K562 (cell line): ENCODE results near the gene ZNF318. TPM values are rescaled to one million over a fixed set of nuclear protein-coding genes. Genes with fewer than 3 reads are reported as not detected.

Experiments
- ATAC-seq: fragments of 200-7000 bp; cut with Tn5 transposase; 3 replicates; pipeline ENCODE4 v1.9.1; 2020; ENCODE audit warnings: moderate library complexity
- BruUV-seq: library from RNA; stranded (reverse); fragments of 400-500 nt; replicated peaks from 2 replicates; lab custom pipeline; 2021; lab: Mats Ljungman, UMichigan
- CTCF ChIA-PET: fragments of 300-600 bp; formaldehyde crosslinking; extraction: SDS; loops from one replicate; lab custom pipeline; 2021; ENCODE audit warnings: low intra/inter-chr PET ratio; lab: Yijun Ruan, JAX
- POLR2A ChIA-PET: fragments of 300-600, 350-650 bp; sonication (Branson Sonifier 250); formaldehyde crosslinking; extraction: SDS; loops from one replicate; lab custom pipeline; 2021; ENCODE audit warnings: antibody characterized with exemption, inconsistent platforms; lab: Yijun Ruan, JAX
- DNase-seq, 4 experiments: peaks; one replicate each; pipeline versions ENCODE4 v3.0.0 to v3.0.0-alpha.2; 2011 to 2018; ENCODE audit warnings: low spot score in 3 of 4, mixed read lengths in 3 of 4; ENCODE audit errors: extremely low read depth in 1 of 4
- FAIRE-seq: peaks from 2 replicates; lab custom pipeline; 2011; peaks lifted over from hg19 to GRCh38; lab: Jason Lieb, UNC
- H2AFZ ChIP-seq: 2 replicates; pipeline ENCODE4 v1.6.0; 2011; ENCODE audit warnings: low read depth, low read length, control low read depth, inconsistent platforms
- H3K27ac ChIP-seq: fragments of 200-600 bp; 3 replicates; pipeline ENCODE4 v1.8.0; 2011; ENCODE audit warnings: low read depth, mild to moderate bottlenecking, control low read depth, inconsistent platforms, low read length, moderate library complexity, mixed read lengths; ENCODE audit errors: extremely low read depth
- H3K27me3 ChIP-seq, 2 experiments: fragments of 300-600 bp in 1 of 2; 2 replicates in 1 of 2; 3 replicates in 1 of 2; pipeline versions ENCODE4 v1.6.0 to v1.8.0; 2011; ENCODE audit warnings: inconsistent platforms in 2 of 2, low read length in 2 of 2, mild to moderate bottlenecking in 1 of 2, mixed read lengths in 1 of 2, moderate library complexity in 1 of 2; ENCODE audit not compliant: control insufficient read depth in 2 of 2, insufficient read depth in 2 of 2
- H3K36me3 ChIP-seq: fragments of 300-600 bp; 3 replicates; pipeline ENCODE4 v1.8.0; 2011; ENCODE audit warnings: mild to moderate bottlenecking, low read length, inconsistent platforms; ENCODE audit not compliant: control insufficient read depth, insufficient read depth
- H3K4me1 ChIP-seq, 2 experiments: fragments of 200-600 bp in 1 of 2; replicated peaks in 1 of 2; 2 replicates in 1 of 2; 3 replicates in 1 of 2; pipeline versions ENCODE4 v1.5.1 to v1.8.0; 2011; ENCODE audit warnings: inconsistent platforms in 2 of 2, low read length in 2 of 2, mild to moderate bottlenecking in 1 of 2, mixed read lengths in 1 of 2, moderate library complexity in 1 of 2; ENCODE audit not compliant: control insufficient read depth in 2 of 2, insufficient read depth in 2 of 2
- H3K4me2 ChIP-seq: 2 replicates; pipeline ENCODE4 v1.6.1; 2011; ENCODE audit warnings: low read length, control low read depth, inconsistent platforms, mixed read lengths; ENCODE audit not compliant: insufficient read depth
- H3K4me3 ChIP-seq: fragments of 200-600 bp; sonication (generic), shearing (Covaris generic); 2 replicates; pipeline ENCODE4 v1.5.1; 2016; ENCODE audit warnings: control low read depth, inconsistent platforms
- H3K79me2 ChIP-seq: fragments of 200-600 bp; 3 replicates; pipeline ENCODE4 v1.8.0; 2011; ENCODE audit warnings: low read length, inconsistent platforms; ENCODE audit not compliant: control insufficient read depth, insufficient read depth
- H3K9ac ChIP-seq, 2 experiments: 2 replicates each; pipeline versions ENCODE4 v1.6.0 to v1.6.1; 2011; ENCODE audit warnings: low read depth in 2 of 2, low read length in 2 of 2, control low read depth in 1 of 2, inconsistent platforms in 1 of 2, mild to moderate bottlenecking in 1 of 2, mixed read lengths in 1 of 2; ENCODE audit not compliant: insufficient read depth in 1 of 2
- H3K9me1 ChIP-seq: one replicate; pipeline ENCODE4 v1.6.0; 2011; ENCODE audit warnings: inconsistent platforms, mild to moderate bottlenecking, low read length, moderate library complexity; ENCODE audit not compliant: control insufficient read depth, insufficient read depth
- H3K9me3 ChIP-seq: replicated peaks from 2 replicates; pipeline ENCODE4 v1.5.1; 2011; ENCODE audit warnings: low read depth, low read length, inconsistent platforms; ENCODE audit not compliant: control insufficient read depth, insufficient read depth
- H4K20me1 ChIP-seq: replicated peaks from 2 replicates; pipeline ENCODE4 v1.6.1; 2011; ENCODE audit warnings: low read length, inconsistent platforms, mixed read lengths; ENCODE audit not compliant: control insufficient read depth, insufficient read depth
- FOXJ2 ChIP-seq: fragments of 200-800 bp; sonication (Bioruptor generic); IDR thresholded peaks from 2 replicates; pipeline ENCODE4 v1.6.1; 2016; ENCODE audit warnings: missing genetic modification characterization, missing compliant biosample characterization
- ZBTB33 ChIP-seq: sonication (generic); formaldehyde crosslinking; IDR thresholded peaks from 2 replicates; pipeline ENCODE4 v1.8.1; 2023; ENCODE audit warnings: mild to moderate bottlenecking, missing genetic modification reagents
- ZNF12 ChIP-seq: sonication (generic); formaldehyde crosslinking; IDR thresholded peaks from 2 replicates; pipeline ENCODE4 v1.4.0; 2020; ENCODE audit warnings: mild to moderate bottlenecking, missing genetic modification reagents
- WGBS: fragments of 100-300 bp; shearing (Covaris generic); methylation state at CpG from one replicate; pipeline ENCODE4 v1.1.6; 2016; ENCODE audit warnings: low coverage, mixed read lengths; ENCODE audit not compliant: insufficient coverage; ENCODE audit errors: missing lambda C conversion rate; 5-methylcytosine and 5-hydroxymethylcytosine counted together
- in situ Hi-C: fragments of 300-500 bp; cut with MboI; formaldehyde crosslinking; loops from 4 replicates; pipeline ENCODE4 v1.15.0; 2018; ENCODE audit warnings: inconsistent platforms, mixed read lengths
- intact Hi-C: fragments of 100-400 bp; cut with micrococcal nuclease; formaldehyde crosslinking; loops from 2 replicates; pipeline ENCODE4 v1.14.2; 2022
- polyA plus RNA-seq, 8 experiments: library from polyadenylated mRNA; depleted of rRNA in 4 of 8; stranded (reverse) in 5 of 8; unstranded in 3 of 8; fragments of >200 nt; fragmentation: Nextera tagmentation in 2 of 8; fragmentation: Illumina TruSeq in 1 of 8; extraction: Ambion mirVana in 2 of 8; extraction: Trizol in 1 of 8; gene quantifications; 2 replicates each; pipeline versions ENCODE4 v1.2.1 to v1.2.3, GENCODE V29; 2011 to 2014; ENCODE audit warnings: inconsistent platforms in 1 of 8, missing spikeins in 1 of 8
- total RNA-seq, 7 experiments: library from RNA; depleted of rRNA in 6 of 7; stranded (reverse); fragments of >200 nt in 6 of 7; fragmentation: Illumina TruSeq in 2 of 7; extraction: Trizol in 2 of 7; gene quantifications; 2 replicates each; pipeline versions ENCODE4 v1.2.1 to v1.2.3, GENCODE V29; 2011 to 2021; ENCODE audit warnings: low replicate concordance in 1 of 7

The ZNF318 gene
- total and polyA plus RNA-seq, 9 of the 15 experiments (the other 6 are each of a cell fraction or from before 2014, with no cell fraction given), result 3.2 to 19.0 (median 9.2) TPM

DNA sequence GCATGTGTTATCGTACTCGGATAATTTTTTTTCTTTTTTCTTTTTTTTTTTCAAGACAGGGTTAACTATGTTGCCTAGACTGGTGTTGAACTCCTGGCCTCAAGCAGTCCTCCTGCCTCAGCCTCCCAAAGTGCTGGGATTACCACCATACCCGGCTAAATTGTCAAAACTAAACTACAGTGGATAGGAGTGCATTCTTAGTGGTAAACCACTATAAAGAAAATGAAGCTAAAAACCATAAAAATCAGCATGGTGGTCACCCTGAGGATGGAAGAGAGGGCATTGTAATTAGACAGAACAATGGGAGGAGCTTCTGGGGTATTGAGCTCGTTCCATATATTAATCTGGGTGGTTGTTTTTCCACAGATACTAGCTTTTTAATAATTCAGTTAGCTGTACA, 6.2 kb upstream of the ZNF318 start (continued):
- no peak for TF ChIP-seq ZBTB33

- TF ChIP-seq FOXJ2 (tag), result no peak
- TF ChIP-seq ZNF12, result peak; percentile 96
- 41% methylated on average over 5 of the region's 5 CpGs for WGBS
- FAIRE-seq (no peak), ATAC-seq (no peak), DNase-seq (no peak)
- Histone ChIP-seq H3K9ac (no peak overlapping the region), H3K36me3 (no peaks in the 10 kb centered on the region), H3K4me2 (no peak overlapping the region), H3K27me3 (no peaks in the 10 kb centered on the region; a peak in 1 of 5 replicates), H3K27ac (no peak overlapping the region), H3K4me3 (no peak overlapping the region), H4K20me1 (no peaks in the 10 kb centered on the region), H3K4me1 (peaks cover 10 to 23% of the 10 kb centered on the region in 2 experiments; a peak in 4 of 5 replicates), H2AFZ (peak overlapping the region; percentile 57), H3K9me1 (no peaks in the 10 kb centered on the region), H3K79me2 (peaks cover 7% of the 10 kb centered on the region), H3K9me3 (no peaks in the 10 kb centered on the region)
- ChIA-PET CTCF (no interaction called here), POLR2A (interaction anchor here (0.7 to 1.1 kb wide), 2 partner anchors 23 to 136 kb away, joined by 3 to 8 read pairs; no protein-coding TSS in a partner anchor)
- BruUV-seq, result no TSS peak
- intact Hi-C loops (no loop called here), in situ Hi-C loops (no loop called here)
Observed at GRCh38 chr6:43373252-43373875, 3.9 kb upstream of the ZNF318 start.
